OCI-LY3 (cell line): ENCODE measurements around the gene BMPER.

ENCODE experiments used
- CTCF ChIP-seq: fragments of 200-600, 300-600 bp; sonication (generic); IDR thresholded peaks from 2 replicates; pipeline ENCODE4 v1.5.1; 2014; ENCODE audit warnings: antibody characterized with exemption, low read length, low read depth
- EZH2phosphoT487 ChIP-seq: fragments of 200-600 bp; shearing (Covaris generic); IDR thresholded peaks from 2 replicates; pipeline ENCODE4 v1.6.1; 2018; ENCODE audit warnings: antibody characterized with exemption, mixed run types, low read depth

DNA sequence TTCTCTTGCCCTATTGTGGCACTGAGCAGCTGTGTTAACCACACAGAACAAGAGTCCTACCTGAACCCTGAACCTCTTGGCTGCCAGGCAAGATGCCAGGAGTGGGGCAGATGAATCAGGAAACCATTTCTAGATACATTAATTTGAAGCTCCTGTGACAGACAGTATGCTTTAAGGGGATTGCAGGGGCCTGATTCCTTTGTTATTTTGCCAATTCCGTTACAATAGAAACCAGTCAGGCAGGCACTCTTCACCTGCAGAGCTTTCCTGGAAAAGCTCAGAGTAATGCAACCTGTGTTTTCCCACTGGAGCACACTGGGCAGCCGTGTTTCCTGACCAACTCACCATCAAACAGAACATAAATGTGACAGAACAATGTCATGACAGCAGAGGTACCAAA, 233.1 kb downstream of the BMPER start:
- TF ChIP-seq CTCF = no peak
- TF ChIP-seq EZH2phosphoT487 = no peak
